ENCODE results near the gene MYO18B. TPM values are rescaled to one million over a fixed set of nuclear protein-coding genes. Genes with fewer than 3 reads are reported as not detected.

Gene MYO18B
- total and polyA plus RNA-seq, 2 of the 8 experiments (the other 6 are each of a cell fraction or from before 2014, with no cell fraction given), result 0.62 to 0.78 TPM

DNA sequence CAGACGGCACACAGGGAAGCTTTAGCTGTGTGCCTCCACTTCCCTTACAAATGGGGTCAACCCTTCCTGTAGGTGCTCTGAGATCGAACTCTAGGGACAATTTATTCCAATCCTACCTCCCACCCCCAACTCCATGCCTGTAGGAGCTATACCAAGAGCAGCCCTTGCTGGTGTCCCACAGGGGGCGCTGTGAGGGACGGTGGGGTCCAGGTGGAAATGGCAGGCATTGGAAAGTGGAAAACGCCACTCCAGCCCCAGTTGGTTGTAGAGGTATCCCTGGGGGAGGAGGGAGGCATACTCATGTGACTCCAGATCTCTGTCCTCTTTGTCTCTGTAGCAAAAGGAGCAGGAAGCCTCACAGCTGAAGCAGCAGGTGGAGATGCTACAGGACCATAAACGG, 161.3 kb downstream of the MYO18B start:
- no peak overlapping the region for H4K5ac ChIP-seq (ENCODE audit: insufficient read length, low read depth, low read length)
- no peak overlapping the region for H2AK5ac ChIP-seq (ENCODE audit: low read depth, low read length)
- H3K4me3 ChIP-seq (ENCODE audit: extremely low read depth in 1 of 4, insufficient read depth in 2 of 4, low read depth in 3 of 4, low read length in 4 of 4), result no peak overlapping the region
- H3K18ac ChIP-seq (ENCODE audit: extremely low read depth, low read length), result no peak overlapping the region; the same call in 1 of the 2 replicates
- no peak overlapping the region for H2BK120ac ChIP-seq (replicated peaks; ENCODE audit: low read depth, low read length)
- peak overlapping the region; percentile 81 for H2AFZ ChIP-seq (ENCODE audit: low read length)
- H2BK15ac ChIP-seq (ENCODE audit: low read length), result no peak overlapping the region
- no peak overlapping the region for H2BK20ac ChIP-seq (ENCODE audit: low read length)
- POLR2A ChIA-PET (ENCODE audit: partially characterized antibody), result no interaction called here
- no peaks in the 10 kb centered on the region for H3K79me2 ChIP-seq (ENCODE audit: control insufficient read depth in 1 of 2, insufficient read depth in 2 of 2, low read length in 2 of 2)
- peak; percentile 31 to 90 for DNase-seq (ENCODE audit: low read depth in 1 of 2, low spot score in 2 of 2)
- no peak for TF ChIP-seq CHD1 (IDR thresholded peaks at IDR 0.05; ENCODE audit: low read depth, low read length)
- TF ChIP-seq YY1 (IDR thresholded peaks at IDR 0.05; ENCODE audit: low read depth, low read length), result peak; percentile 79
- 0 out of 4 replicates have a peak, but pooled peaks of 1 of the 2 experiments have one; percentile 61 for TF ChIP-seq HDAC2 (IDR thresholded peaks at IDR 0.05; ENCODE audit: borderline replicate concordance in 1 of 2, low read depth in 2 of 2, low read length in 2 of 2)
- TF ChIP-seq SP4 (IDR thresholded peaks at IDR 0.05; ENCODE audit: low read length), result no peak
- TF ChIP-seq RAD21 (IDR thresholded peaks at IDR 0.05 in 1 of 2, conservative IDR thresholded peaks at IDR 0.05 in 1 of 2; ENCODE audit: low read depth in 2 of 2, low read length in 2 of 2), result peak; percentile 61 to 78
- 0 out of 2 replicates have a peak, but pooled peaks have one; percentile 22 for TF ChIP-seq TAF1 (IDR thresholded peaks at IDR 0.05; ENCODE audit: low read depth, low read length)
- no peak for TF ChIP-seq POLR2A (IDR thresholded peaks at IDR 0.05; ENCODE audit: control extremely low read depth in 1 of 2, low read depth in 2 of 2, low read length in 2 of 2)
- TF ChIP-seq, protein P1, sequence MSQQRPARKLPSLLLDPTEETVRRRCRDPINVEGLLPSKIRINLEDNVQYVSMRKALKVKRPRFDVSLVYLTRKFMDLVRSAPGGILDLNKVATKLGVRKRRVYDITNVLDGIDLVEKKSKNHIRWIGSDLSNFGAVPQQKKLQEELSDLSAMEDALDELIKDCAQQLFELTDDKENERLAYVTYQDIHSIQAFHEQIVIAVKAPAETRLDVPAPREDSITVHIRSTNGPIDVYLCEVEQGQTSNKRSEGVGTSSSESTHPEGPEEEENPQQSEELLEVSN (IDR thresholded peaks at IDR 0.05), result 0 out of 2 replicates have a peak, but pooled peaks have one; percentile 24
- no peak for TF ChIP-seq RBBP5 (IDR thresholded peaks at IDR 0.05; ENCODE audit: borderline replicate concordance, low read depth, low read length)
- TF ChIP-seq CTCF (IDR thresholded peaks at IDR 0.05; ENCODE audit: control extremely low read depth in 1 of 3, insufficient read depth in 1 of 3, low read depth in 1 of 3, low read length in 3 of 3), result peak; percentile 87 to 92 (median 88)
- no peak overlapping the region for H4K91ac ChIP-seq (replicated peaks; ENCODE audit: insufficient read length, low read length)
- no peak overlapping the region for H3K27ac ChIP-seq (ENCODE audit: low read depth, low read length)
- no peak overlapping the region for H3K9ac ChIP-seq (replicated peaks in 1 of 4; ENCODE audit: extremely low read depth in 1 of 4, low read depth in 3 of 4, low read length in 3 of 4)
- CTCF ChIA-PET (ENCODE audit: partially characterized antibody), result interaction anchor here (0.6 to 3.4 kb wide), 56 partner anchors 8 to 454 kb away, joined by 3 to 43 read pairs (median 4); partner anchors contain the start of gene SEZ6L
- 0 out of 7 replicates have a peak, but pooled peaks cover 0 to 4% (median 0%) of the 10 kb centered on the region in 4 experiments for H3K4me1 ChIP-seq (replicated peaks in 1 of 4; ENCODE audit: control insufficient read depth in 3 of 4, insufficient read depth in 4 of 4, low read length in 3 of 4)
- no peaks in the 10 kb centered on the region for H3K23me2 ChIP-seq (ENCODE audit: low read depth, low read length)
- H2BK12ac ChIP-seq (ENCODE audit: low read depth, low read length), result 0 out of 2 replicates have a peak overlapping the region, but pooled peaks have one; percentile 62
- peak; percentile 73 for FAIRE-seq
- no peaks in the 10 kb centered on the region for H3K36me3 ChIP-seq (ENCODE audit: control insufficient read depth in 2 of 4, insufficient read depth in 4 of 4, low read length in 3 of 4)
- H3K4ac ChIP-seq (replicated peaks; ENCODE audit: insufficient read length, low read depth, low read length), result no peak overlapping the region
- H3K23ac ChIP-seq (ENCODE audit: insufficient read length), result no peak overlapping the region
- no peak overlapping the region for H3K14ac ChIP-seq (ENCODE audit: insufficient read length)
- H3K56ac ChIP-seq (replicated peaks; ENCODE audit: insufficient read length, low read depth, low read length), result no peak overlapping the region
- H3K9me3 ChIP-seq (ENCODE audit: insufficient read depth in 2 of 2, low read depth in 1 of 2, low read length in 1 of 2), result no peaks in the 10 kb centered on the region
- H4K20me1 ChIP-seq (replicated peaks in 1 of 2; ENCODE audit: control insufficient read depth in 1 of 2, insufficient read depth in 2 of 2, low read length in 2 of 2), result no peaks in the 10 kb centered on the region
- no peaks in the 10 kb centered on the region for H3K79me1 ChIP-seq (ENCODE audit: low read depth, low read length)
- no peak overlapping the region for H2BK5ac ChIP-seq (ENCODE audit: low read depth, low read length)
- no peaks in the 10 kb centered on the region for H3K27me3 ChIP-seq (replicated peaks in 1 of 4; ENCODE audit: control insufficient read depth in 3 of 4, extremely low read depth in 1 of 4, insufficient read depth in 3 of 4, low read length in 3 of 4)
- peak overlapping the region; percentile 16; the same call in 1 of the 2 replicates for H4K8ac ChIP-seq (ENCODE audit: extremely low read depth, insufficient read depth, low read length)
- H3K4me2 ChIP-seq (ENCODE audit: insufficient read depth in 1 of 2, low read depth in 2 of 2, low read length in 2 of 2), result peak overlapping the region in 1 of 2 experiments; percentile 32; a peak in 1 of 4 replicates
- 54% methylated on average over 6 of the region's 6 CpGs; no CpG with 5 or more reads in 1 of the 2 experiments for WGBS, 2 experiments (ENCODE audit: extremely low coverage in 1 of 2, insufficient coverage in 1 of 2, insufficient read length in 1 of 2, insufficient replicate concordance in 2 of 2, low coverage in 1 of 2, low lambda C conversion rate in 2 of 2, missing lambda C conversion rate in 1 of 2)
